GM12878 (cell line): ENCODE data around the gene PDLIM5.

Source experiments
- EP300 ChIP-seq, 2 experiments: fragments of 150-350 bp in 1 of 2; IDR thresholded peaks; 2 replicates each; pipeline ENCODE4 v1.6.1; 2011 to 2012; ENCODE audit warnings: low read depth in 2 of 2, low read length in 2 of 2, borderline replicate concordance in 1 of 2, improper control_type of control experiment in 1 of 2, inconsistent platforms in 1 of 2; ENCODE audit not compliant: control insufficient read depth in 1 of 2
- EZH2 ChIP-seq: IDR thresholded peaks from 2 replicates; pipeline ENCODE4 v1.6.1; 2012; ENCODE audit warnings: low read depth, mild to moderate bottlenecking, control low read depth, inconsistent platforms, low read length, borderline replicate concordance; ENCODE audit not compliant: control insufficient read depth
- POLR2A ChIP-seq: IDR thresholded peaks from 2 replicates; pipeline ENCODE4 v1.6.1; 2011; ENCODE audit warnings: low read depth, mild to moderate bottlenecking, low read length
- POLR2AphosphoS5 ChIP-seq: IDR thresholded peaks from 2 replicates; pipeline ENCODE4 v1.6.1; 2011; ENCODE audit warnings: mild to moderate bottlenecking, low read length, inconsistent platforms
- RFX5 ChIP-seq: IDR thresholded peaks from 2 replicates; pipeline ENCODE4 v1.6.1; 2011; ENCODE audit warnings: low read depth, low read length, improper control_type of control experiment
- TAF1 ChIP-seq: IDR thresholded peaks from 2 replicates; pipeline ENCODE4 v1.6.1; 2011; ENCODE audit warnings: mild to moderate bottlenecking, low read depth, low read length, borderline replicate concordance
- YY1 ChIP-seq: IDR thresholded peaks from 2 replicates; pipeline ENCODE4 v1.6.1; 2011; ENCODE audit warnings: low read depth, mild to moderate bottlenecking, low read length
- ZBTB40 ChIP-seq: fragments of 450-650 bp; IDR thresholded peaks from 2 replicates; pipeline ENCODE4 v1.6.1; 2016; ENCODE audit warnings: mild to moderate bottlenecking, moderate library complexity, borderline replicate concordance
- TF ChIP-seq, protein P1 (sequence below): IDR thresholded peaks from 2 replicates; pipeline ENCODE4 v1.6.1; 2012; ENCODE audit warnings: mild to moderate bottlenecking, low read depth, low read length

DNA sequence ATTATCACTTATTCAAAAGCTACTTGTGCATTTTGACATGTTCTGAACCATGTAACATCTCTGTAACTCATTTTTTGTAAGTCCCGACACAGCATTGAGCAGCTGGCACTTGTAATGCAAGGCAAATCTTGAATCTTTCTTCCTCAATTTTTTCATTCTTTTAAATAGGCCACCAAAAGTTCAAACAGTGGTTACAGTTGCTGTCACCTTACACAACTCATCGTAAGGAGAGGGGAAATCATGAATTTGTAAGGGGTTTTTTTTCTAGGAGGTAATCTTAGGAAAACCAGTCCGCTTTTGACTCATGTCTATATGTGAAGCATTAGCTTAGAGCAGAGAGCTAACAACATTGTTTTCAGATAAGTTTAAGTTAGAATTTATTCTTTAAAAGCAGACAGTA, 124.5 kb downstream of the PDLIM5 start:
- no peak for TF ChIP-seq POLR2A
- TF ChIP-seq POLR2AphosphoS5 = no peak
- no peak for TF ChIP-seq RFX5
- no peak for TF ChIP-seq EP300 (IDR thresholded peaks at IDR 0.05; ENCODE audit: borderline replicate concordance in 1 of 2, control insufficient read depth in 1 of 2, low read depth in 2 of 2, low read length in 2 of 2)
- TF ChIP-seq YY1 = no peak
- no peak for TF ChIP-seq ZBTB40
- TF ChIP-seq TAF1 = no peak
- no peak for TF ChIP-seq EZH2
- TF ChIP-seq, protein P1, sequence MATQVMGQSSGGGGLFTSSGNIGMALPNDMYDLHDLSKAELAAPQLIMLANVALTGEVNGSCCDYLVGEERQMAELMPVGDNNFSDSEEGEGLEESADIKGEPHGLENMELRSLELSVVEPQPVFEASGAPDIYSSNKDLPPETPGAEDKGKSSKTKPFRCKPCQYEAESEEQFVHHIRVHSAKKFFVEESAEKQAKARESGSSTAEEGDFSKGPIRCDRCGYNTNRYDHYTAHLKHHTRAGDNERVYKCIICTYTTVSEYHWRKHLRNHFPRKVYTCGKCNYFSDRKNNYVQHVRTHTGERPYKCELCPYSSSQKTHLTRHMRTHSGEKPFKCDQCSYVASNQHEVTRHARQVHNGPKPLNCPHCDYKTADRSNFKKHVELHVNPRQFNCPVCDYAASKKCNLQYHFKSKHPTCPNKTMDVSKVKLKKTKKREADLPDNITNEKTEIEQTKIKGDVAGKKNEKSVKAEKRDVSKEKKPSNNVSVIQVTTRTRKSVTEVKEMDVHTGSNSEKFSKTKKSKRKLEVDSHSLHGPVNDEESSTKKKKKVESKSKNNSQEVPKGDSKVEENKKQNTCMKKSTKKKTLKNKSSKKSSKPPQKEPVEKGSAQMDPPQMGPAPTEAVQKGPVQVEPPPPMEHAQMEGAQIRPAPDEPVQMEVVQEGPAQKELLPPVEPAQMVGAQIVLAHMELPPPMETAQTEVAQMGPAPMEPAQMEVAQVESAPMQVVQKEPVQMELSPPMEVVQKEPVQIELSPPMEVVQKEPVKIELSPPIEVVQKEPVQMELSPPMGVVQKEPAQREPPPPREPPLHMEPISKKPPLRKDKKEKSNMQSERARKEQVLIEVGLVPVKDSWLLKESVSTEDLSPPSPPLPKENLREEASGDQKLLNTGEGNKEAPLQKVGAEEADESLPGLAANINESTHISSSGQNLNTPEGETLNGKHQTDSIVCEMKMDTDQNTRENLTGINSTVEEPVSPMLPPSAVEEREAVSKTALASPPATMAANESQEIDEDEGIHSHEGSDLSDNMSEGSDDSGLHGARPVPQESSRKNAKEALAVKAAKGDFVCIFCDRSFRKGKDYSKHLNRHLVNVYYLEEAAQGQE = no peak
